Tibial nerve (tissue), 4 donors: ENCODE results near the gene ECE1. TPM values are rescaled to one million over a fixed set of nuclear protein-coding genes. Genes with fewer than 3 reads are reported as not detected.

Source experiments
- DNase-seq, 2 donors: peaks; one replicate each; pipeline ENCODE4 v3.0.0-alpha.2; 2019; ENCODE audit warnings: low spot score in 2 of 2
- H3K27ac ChIP-seq, 4 donors: fragments of 200-600 bp; sonication (generic) in 3 of 4; one replicate each; pipeline ENCODE4 v1.5.1; 2017 to 2019; ENCODE audit warnings: mild to moderate bottlenecking in 1 of 4
- H3K27me3 ChIP-seq, 2 donors: fragments of 200-600 bp; sonication (generic) in 1 of 2; one replicate each; pipeline versions ENCODE4 v1.5.1 to v1.6.0; 2017 to 2019
- H3K36me3 ChIP-seq, 3 donors: fragments of 200-600 bp; sonication (generic); one replicate each; pipeline ENCODE4 v1.5.1; 2018 to 2019
- H3K4me1 ChIP-seq, 4 donors: fragments of 200-600 bp; sonication (generic) in 3 of 4; one replicate each; pipeline ENCODE4 v1.5.1; 2017 to 2019
- H3K4me3 ChIP-seq, 4 donors: fragments of 200-600 bp; sonication (generic) in 3 of 4; one replicate each; pipeline ENCODE4 v1.5.1; 2017 to 2019; ENCODE audit warnings: mild to moderate bottlenecking in 1 of 4, moderate library complexity in 1 of 4
- H3K9me3 ChIP-seq, 4 donors: fragments of 200-600 bp; sonication (generic) in 3 of 4; one replicate each; pipeline ENCODE4 v1.5.1; 2017 to 2019
- CTCF ChIP-seq, 5 experiments: fragments of 200-600 bp in 3 of 5; fragments of 450-650 bp in 2 of 5; sonication (generic) in 3 of 5; IDR thresholded peaks; one replicate each; pipeline ENCODE4 v1.5.1; 2016 to 2019; ENCODE audit warnings: antibody characterized with exemption in 5 of 5, mild to moderate bottlenecking in 3 of 5, moderate library complexity in 2 of 5
- EP300 ChIP-seq, 2 donors: sonication (generic); formaldehyde crosslinking; IDR thresholded peaks; one replicate each; pipeline ENCODE4 v1.6.1; 2017; ENCODE audit warnings: antibody characterized with exemption in 2 of 2, mild to moderate bottlenecking in 1 of 2
- POLR2A ChIP-seq, 2 donors: fragments of 450-650 bp; IDR thresholded peaks; one replicate each; pipeline ENCODE4 v1.6.1; 2017; ENCODE audit warnings: antibody characterized with exemption in 2 of 2, mild to moderate bottlenecking in 2 of 2, moderate library complexity in 2 of 2
- whole genome bisulfite sequencing, 2 donors: methylation state at CpG; one replicate each; pipeline ENCODE4 v1.1.5; 2018; 5-methylcytosine and 5-hydroxymethylcytosine counted together
- total RNA-seq, 4 donors: library from RNA; depleted of rRNA; stranded (reverse); fragments of >200 nt; gene quantifications; one replicate each; pipeline ENCODE4 v1.1.0, GENCODE V29; 2016

ECE1 gene
- total RNA-seq, 4 donors from 2014 or later, result 84.1 to 128 (median 110) TPM

DNA sequence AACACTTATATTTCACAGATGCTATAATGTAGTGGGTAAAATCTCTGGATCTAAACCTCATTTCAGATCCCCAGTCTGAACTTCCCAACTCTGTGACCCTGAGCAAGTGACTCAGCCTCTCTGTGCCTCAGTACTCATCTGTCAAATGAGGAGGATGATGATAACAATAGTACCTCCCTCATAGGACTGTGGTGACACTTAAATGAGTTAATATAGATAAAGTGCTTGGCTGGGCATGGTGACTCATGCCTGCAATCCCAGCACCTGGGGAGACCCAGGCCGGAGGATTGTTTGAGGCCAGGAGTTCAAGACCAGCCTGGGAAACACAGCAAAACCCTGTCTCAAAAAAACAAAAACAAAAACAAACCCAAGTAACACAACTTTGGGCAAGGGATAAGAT, 4.7 kb upstream of the ECE1 start:
- H3K4me3 ChIP-seq, result no peak overlapping the region
- H3K36me3 ChIP-seq, result no peaks in the 10 kb centered on the region
- H3K9me3 ChIP-seq, result no peaks in the 10 kb centered on the region
- 63 to 87% methylated on average over 1 of the region's 1 CpG for WGBS, 2 donors
- peaks cover 0 to 84% (median 53%) of the 10 kb centered on the region in 4 donors for H3K4me1 ChIP-seq
- TF ChIP-seq EP300 (IDR thresholded peaks at IDR 0.05) (no peak), CTCF (IDR thresholded peaks at IDR 0.05) (no peak), POLR2A (IDR thresholded peaks at IDR 0.05) (no peak)
- DNase-seq, result no peak
- H3K27ac ChIP-seq, result peak overlapping the region in 3 of 4 donors; percentile 79 to 90 (median 84)
- no peaks in the 10 kb centered on the region for H3K27me3 ChIP-seq

DNA sequence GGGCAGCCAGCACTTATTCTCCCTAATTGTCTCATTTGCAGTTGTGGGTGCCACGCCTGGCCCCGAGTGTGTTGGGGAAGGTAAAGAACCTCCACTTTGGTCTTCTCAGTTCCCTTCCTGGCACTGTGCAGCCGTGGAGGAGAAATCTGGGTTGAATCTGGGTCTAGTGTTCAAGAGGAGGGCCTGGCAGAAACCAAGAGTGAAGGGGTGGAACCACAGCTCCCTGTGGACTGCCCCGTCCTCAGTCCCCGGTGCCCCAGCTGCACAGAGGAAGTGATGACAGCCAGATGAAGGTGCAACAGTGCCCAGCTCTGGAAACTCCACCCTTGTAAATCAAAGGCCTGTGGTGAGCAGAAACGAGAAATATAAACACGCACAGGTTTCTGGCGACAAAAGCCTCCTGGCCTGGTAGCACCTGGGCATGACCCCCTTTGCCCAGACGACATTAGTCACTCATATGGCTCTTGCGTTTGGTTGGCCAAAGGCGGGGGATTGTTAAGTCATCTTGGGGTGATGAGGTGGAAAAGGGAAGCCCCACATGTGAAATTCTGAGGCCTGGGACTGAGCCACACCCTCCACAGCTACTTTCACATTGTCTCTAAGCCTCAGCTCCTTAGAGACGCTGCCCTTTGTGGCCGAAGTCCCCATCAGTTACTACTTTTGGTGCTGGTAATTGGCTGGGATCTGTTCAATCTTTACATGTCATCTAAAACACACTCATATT, 4.2 kb upstream of the ECE1 start:
- TF ChIP-seq POLR2A (IDR thresholded peaks at IDR 0.05) (no peak), CTCF (IDR thresholded peaks at IDR 0.05) (no peak), EP300 (IDR thresholded peaks at IDR 0.05) (no peak)
- H3K4me3 ChIP-seq, result peak overlapping the region in 1 of 4 donors; percentile 32
- peak overlapping the region in 3 of 4 donors; percentile 79 to 90 (median 84) for H3K27ac ChIP-seq
- H3K36me3 ChIP-seq, result no peaks in the 10 kb centered on the region
- H3K27me3 ChIP-seq, result no peaks in the 10 kb centered on the region
- peaks cover 0 to 83% (median 52%) of the 10 kb centered on the region in 4 donors for H3K4me1 ChIP-seq
- 62 to 78% methylated on average over 13 of the region's 13 CpGs for WGBS, 2 donors
- no peak for DNase-seq
- H3K9me3 ChIP-seq, result no peaks in the 10 kb centered on the region

DNA sequence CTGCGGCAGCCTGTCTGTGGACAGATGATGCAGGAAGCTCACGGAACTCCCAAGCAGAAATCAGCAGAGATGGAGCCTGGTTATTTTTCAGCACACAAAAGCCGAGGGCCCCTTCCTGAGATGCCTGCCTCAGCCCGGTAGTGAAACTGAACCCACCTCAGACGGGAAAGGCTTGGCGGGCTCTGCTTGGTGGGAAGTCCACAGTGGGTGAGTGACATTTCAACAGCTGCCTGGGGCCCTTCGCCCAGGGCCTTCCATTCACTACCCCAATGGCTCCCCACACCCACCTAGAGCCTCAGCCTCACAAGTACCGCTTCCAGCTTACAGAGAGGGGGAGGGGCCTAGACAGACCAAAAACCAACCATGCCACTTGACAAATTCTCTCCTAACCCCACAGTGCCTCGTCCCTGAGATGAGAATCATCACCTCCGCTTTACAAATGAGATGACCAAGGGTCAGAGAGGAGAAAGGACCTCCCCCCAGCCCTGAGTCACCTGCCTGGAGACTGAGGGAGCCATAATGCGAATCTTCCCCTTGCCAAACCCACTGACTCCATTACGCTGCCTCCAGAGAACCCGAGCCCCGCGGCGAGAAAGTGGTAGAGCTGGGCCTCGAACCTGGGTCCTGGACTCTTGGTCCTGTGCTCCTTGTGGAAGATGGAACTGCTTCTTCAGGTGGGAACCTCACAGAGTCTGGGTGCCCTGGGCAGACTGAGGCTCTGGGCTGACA, 3.4 kb upstream of the ECE1 start:
- Histone ChIP-seq H3K4me3 (peak overlapping the region in 1 of 4 donors; percentile 32), H3K9me3 (no peaks in the 10 kb centered on the region), H3K36me3 (no peaks in the 10 kb centered on the region), H3K27me3 (no peaks in the 10 kb centered on the region), H3K27ac (peak overlapping the region; percentile 0 to 90 (median 82)), H3K4me1 (peaks cover 0 to 83% (median 55%) of the 10 kb centered on the region in 4 donors)
- TF ChIP-seq POLR2A (IDR thresholded peaks at IDR 0.05) (no peak), CTCF (IDR thresholded peaks at IDR 0.05) (no peak), EP300 (IDR thresholded peaks at IDR 0.05) (no peak)
- no peak for DNase-seq
- WGBS, 2 donors, result 77 to 80% methylated on average over 17 of the region's 17 CpGs

DNA sequence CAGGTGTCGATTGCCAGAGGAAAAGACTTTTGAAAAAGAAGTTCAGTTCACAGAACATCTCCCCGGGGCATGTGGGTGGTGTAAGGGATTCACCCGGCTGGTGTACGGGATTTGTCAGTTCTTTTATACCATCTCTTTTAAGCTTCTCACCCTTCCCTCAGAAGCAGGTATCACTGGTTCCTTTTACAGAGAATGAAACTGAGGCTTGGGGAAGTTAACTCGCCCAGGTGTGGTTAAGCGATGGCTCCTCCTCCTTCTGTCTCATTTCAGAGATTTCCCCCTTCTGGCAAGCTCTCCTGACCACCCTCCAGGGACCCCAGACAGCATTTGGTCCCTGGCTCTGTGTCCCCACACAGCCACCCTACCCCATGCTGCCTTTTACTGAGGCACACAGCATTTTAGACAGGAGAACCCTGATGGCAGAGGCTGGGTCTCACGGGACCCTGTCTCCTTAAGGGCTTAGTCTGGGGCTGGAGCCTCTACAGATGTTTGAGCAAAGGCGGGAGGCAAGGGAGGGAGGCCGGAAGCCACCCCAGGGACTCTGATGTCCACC, 2.8 kb upstream of the ECE1 start:
- TF ChIP-seq POLR2A (IDR thresholded peaks at IDR 0.05) (no peak), EP300 (IDR thresholded peaks at IDR 0.05) (no peak)
- H3K4me1 ChIP-seq, result peaks cover 0 to 82% (median 53%) of the 10 kb centered on the region in 4 donors
- no peaks in the 10 kb centered on the region for H3K36me3 ChIP-seq
- no peaks in the 10 kb centered on the region for H3K27me3 ChIP-seq
- WGBS, 2 donors, result 62 to 72% methylated on average over 9 of the region's 9 CpGs
- DNase-seq, result no peak
- H3K27ac ChIP-seq, result peak overlapping the region; percentile 0 to 90 (median 82)
- no peaks in the 10 kb centered on the region for H3K9me3 ChIP-seq
- H3K4me3 ChIP-seq, result peak overlapping the region in 1 of 4 donors; percentile 32

- Histone ChIP-seq H3K36me3 (no peaks in the 10 kb centered on the region), H3K27me3 (no peaks in the 10 kb centered on the region), H3K9me3 (no peaks in the 10 kb centered on the region), H3K4me1 (peaks cover 0 to 82% (median 53%) of the 10 kb centered on the region in 4 donors), H3K27ac (peak overlapping the region; percentile 0 to 90 (median 82)), H3K4me3 (no peak overlapping the region)
- DNase-seq, result no peak
- TF ChIP-seq CTCF (IDR thresholded peaks at IDR 0.05) (no peak), EP300 (IDR thresholded peaks at IDR 0.05) (peak in 1 of 2 donors; percentile 5)
- WGBS, 2 donors, result 58 to 71% methylated on average over 3 of the region's 3 CpGs
Observed at GRCh38 chr1:21292503-21292983, 2.3 kb upstream of the ECE1 start.
